GM18517 (cell line): Measurements from ENCODE around the gene NCOA3.
"Not testable (repeated sequence)": the region's sequence is repeated elsewhere in the genome, so short reads cannot be mapped to it uniquely, and the experiment has no call there.

Experiments
- ATAC-seq: cut with Tn5 transposase; IDR thresholded peaks from one replicate; pipeline ENCODE4 v1.9.1; 2021; ENCODE audit warnings: mild to moderate bottlenecking, moderate library complexity; ENCODE audit not compliant: unreplicated experiment

The NCOA3 gene

GRCh38 chr20:47501482-47502270, at the start of gene NCOA3:
Gene NCOA3 (plus strand): TSS chr20:47501887. CDS start chr20:47622248, 120,361 bp downstream.
- ATAC-seq = peak; percentile 48

- ATAC-seq = no peak
Observed at GRCh38 chr20:47452736-47453161, 48.9 kb upstream of the NCOA3 start.

GRCh38 chr20:47453167-47453782, 48.4 kb upstream of the NCOA3 start:
- ATAC-seq = peak; percentile 88

- no peak for ATAC-seq
Observed at GRCh38 chr20:47454298-47455132, 47.2 kb upstream of the NCOA3 start.

GRCh38 chr20:47455133-47456040, 46.3 kb upstream of the NCOA3 start:
- ATAC-seq = no peak

GRCh38 chr20:47456041-47456537, 45.6 kb upstream of the NCOA3 start:
- no peak for ATAC-seq

- no peak for ATAC-seq
Observed at GRCh38 chr20:47456952-47457724, 44.5 kb upstream of the NCOA3 start.

GRCh38 chr20:47458280-47459050, 43.2 kb upstream of the NCOA3 start:
- ATAC-seq = not testable (repeated sequence)

GRCh38 chr20:47459344-47460073, 42.2 kb upstream of the NCOA3 start:
- no peak for ATAC-seq

GRCh38 chr20:47460761-47461112, 41.0 kb upstream of the NCOA3 start:
- not testable (repeated sequence) for ATAC-seq

- ATAC-seq = no peak
Observed at GRCh38 chr20:47461120-47461685, 40.5 kb upstream of the NCOA3 start.

- not testable (repeated sequence) for ATAC-seq
Observed at GRCh38 chr20:47461906-47462305, 39.8 kb upstream of the NCOA3 start.

GRCh38 chr20:47464380-47465101, 37.1 kb upstream of the NCOA3 start:
- ATAC-seq = no peak

GRCh38 chr20:47465335-47466090, 36.2 kb upstream of the NCOA3 start:
- no peak for ATAC-seq

- no peak for ATAC-seq
Observed at GRCh38 chr20:47466213-47466612, 35.5 kb upstream of the NCOA3 start.

- ATAC-seq = no peak
Observed at GRCh38 chr20:47466704-47467459, 34.8 kb upstream of the NCOA3 start.
